Cardiac fibroblast (primary cell): ENCODE data around the gene KIRREL3.
"Not testable (repeated sequence)": the region's sequence is repeated elsewhere in the genome, so short reads cannot be mapped to it uniquely, and the experiment has no call there.

Experiments used
- DNase-seq, 2 donors: peaks; one replicate each; pipeline versions ENCODE4 v3.0.0 to v3.0.0-alpha.2; 2010; ENCODE audit warnings: low read depth in 2 of 2
- H3K4me3 ChIP-seq, 2 donors: replicated peaks in 1 of 2; 1 replicate in 1 of 2; 2 replicates in 1 of 2; pipeline ENCODE4 v1.5.1; 2011; ENCODE audit warnings: low read depth in 2 of 2, low read length in 2 of 2, mild to moderate bottlenecking in 2 of 2, moderate library complexity in 1 of 2
- CTCF ChIP-seq: IDR thresholded peaks from one replicate; pipeline ENCODE4 v1.5.1; 2011; ENCODE audit warnings: low read depth, mild to moderate bottlenecking, low read length, inconsistent platforms

KIRREL3 gene

GRCh38 chr11:126385991-126386728 is 614.4 kb downstream of the KIRREL3 start:
- no peak for DNase-seq
- TF ChIP-seq CTCF, result no peak
- no peak overlapping the region for H3K4me3 ChIP-seq

- DNase-seq, result no peak
- H3K4me3 ChIP-seq, result no peak overlapping the region
- no peak for TF ChIP-seq CTCF
Observed at GRCh38 chr11:126384449-126385070, 616.0 kb downstream of the KIRREL3 start.

- TF ChIP-seq CTCF, result no peak
- no peak for DNase-seq
- no peak overlapping the region for H3K4me3 ChIP-seq
Observed at GRCh38 chr11:126383339-126384335, 616.9 kb downstream of the KIRREL3 start.

- H3K4me3 ChIP-seq, DNase-seq: not testable (repeated sequence)
Observed at GRCh38 chr11:126382641-126383040, 617.9 kb downstream of the KIRREL3 start.

- DNase-seq, H3K4me3 ChIP-seq: not testable (repeated sequence)
Observed at GRCh38 chr11:126381960-126382359, 618.6 kb downstream of the KIRREL3 start.

GRCh38 chr11:126380909-126381308 is 619.7 kb downstream of the KIRREL3 start:
- H3K4me3 ChIP-seq, result no peak overlapping the region
- DNase-seq, result no peak
- no peak for TF ChIP-seq CTCF

- DNase-seq, result peak; percentile 55 to 90
- H3K4me3 ChIP-seq, result no peak overlapping the region
- TF ChIP-seq CTCF, result no peak
Observed at GRCh38 chr11:126378763-126379162, 621.8 kb downstream of the KIRREL3 start.
